Sigmoid colon (tissue), 3 donors: ENCODE results near the gene RNF144A.

Experiments
- POLR2A ChIP-seq, 2 donors: fragments of 450-650 bp; IDR thresholded peaks; one replicate each; pipeline ENCODE4 v1.6.1; 2016; ENCODE audit warnings: antibody characterized with exemption in 2 of 2, mild to moderate bottlenecking in 2 of 2, moderate library complexity in 2 of 2
- TF ChIP-seq, protein P1 (sequence below), 4 experiments: fragments of 450-650 bp in 3 of 4; fragments of 200-600 bp in 1 of 4; IDR thresholded peaks; one replicate each; pipeline ENCODE4 v1.5.1; 2016 to 2019; ENCODE audit warnings: antibody characterized with exemption in 4 of 4, mild to moderate bottlenecking in 3 of 4, moderate library complexity in 2 of 4

DNA sequence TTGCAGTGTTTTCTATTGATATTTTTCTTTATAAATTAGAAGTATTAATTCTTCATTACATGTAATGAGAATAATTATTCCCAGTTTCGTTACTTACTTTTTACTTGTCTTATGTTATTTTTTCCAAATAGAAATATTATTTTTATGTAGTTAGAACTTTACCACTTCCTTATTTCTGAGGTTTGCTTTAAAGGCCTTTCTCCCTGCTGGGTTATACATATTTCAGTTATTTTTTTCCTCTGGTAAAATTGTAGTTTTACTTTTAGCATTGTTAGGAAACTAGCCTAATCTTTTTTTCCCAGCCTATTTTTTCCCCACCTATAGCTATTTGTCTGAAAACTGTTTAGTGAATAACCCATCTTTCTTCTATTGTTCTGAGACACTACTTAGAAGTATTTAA lies 17.1 kb downstream of the RNF144A start:
- TF ChIP-seq POLR2A (IDR thresholded peaks at IDR 0.05) = no peak
- TF ChIP-seq, protein P1, sequence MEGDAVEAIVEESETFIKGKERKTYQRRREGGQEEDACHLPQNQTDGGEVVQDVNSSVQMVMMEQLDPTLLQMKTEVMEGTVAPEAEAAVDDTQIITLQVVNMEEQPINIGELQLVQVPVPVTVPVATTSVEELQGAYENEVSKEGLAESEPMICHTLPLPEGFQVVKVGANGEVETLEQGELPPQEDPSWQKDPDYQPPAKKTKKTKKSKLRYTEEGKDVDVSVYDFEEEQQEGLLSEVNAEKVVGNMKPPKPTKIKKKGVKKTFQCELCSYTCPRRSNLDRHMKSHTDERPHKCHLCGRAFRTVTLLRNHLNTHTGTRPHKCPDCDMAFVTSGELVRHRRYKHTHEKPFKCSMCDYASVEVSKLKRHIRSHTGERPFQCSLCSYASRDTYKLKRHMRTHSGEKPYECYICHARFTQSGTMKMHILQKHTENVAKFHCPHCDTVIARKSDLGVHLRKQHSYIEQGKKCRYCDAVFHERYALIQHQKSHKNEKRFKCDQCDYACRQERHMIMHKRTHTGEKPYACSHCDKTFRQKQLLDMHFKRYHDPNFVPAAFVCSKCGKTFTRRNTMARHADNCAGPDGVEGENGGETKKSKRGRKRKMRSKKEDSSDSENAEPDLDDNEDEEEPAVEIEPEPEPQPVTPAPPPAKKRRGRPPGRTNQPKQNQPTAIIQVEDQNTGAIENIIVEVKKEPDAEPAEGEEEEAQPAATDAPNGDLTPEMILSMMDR (IDR thresholded peaks at IDR 0.05) = no peak
